ENCODE results near the gene PNKP.
A peak's percentile ranks its signal among the peaks of the same experiment; 100 is the strongest.

Gene PNKP

DNA sequence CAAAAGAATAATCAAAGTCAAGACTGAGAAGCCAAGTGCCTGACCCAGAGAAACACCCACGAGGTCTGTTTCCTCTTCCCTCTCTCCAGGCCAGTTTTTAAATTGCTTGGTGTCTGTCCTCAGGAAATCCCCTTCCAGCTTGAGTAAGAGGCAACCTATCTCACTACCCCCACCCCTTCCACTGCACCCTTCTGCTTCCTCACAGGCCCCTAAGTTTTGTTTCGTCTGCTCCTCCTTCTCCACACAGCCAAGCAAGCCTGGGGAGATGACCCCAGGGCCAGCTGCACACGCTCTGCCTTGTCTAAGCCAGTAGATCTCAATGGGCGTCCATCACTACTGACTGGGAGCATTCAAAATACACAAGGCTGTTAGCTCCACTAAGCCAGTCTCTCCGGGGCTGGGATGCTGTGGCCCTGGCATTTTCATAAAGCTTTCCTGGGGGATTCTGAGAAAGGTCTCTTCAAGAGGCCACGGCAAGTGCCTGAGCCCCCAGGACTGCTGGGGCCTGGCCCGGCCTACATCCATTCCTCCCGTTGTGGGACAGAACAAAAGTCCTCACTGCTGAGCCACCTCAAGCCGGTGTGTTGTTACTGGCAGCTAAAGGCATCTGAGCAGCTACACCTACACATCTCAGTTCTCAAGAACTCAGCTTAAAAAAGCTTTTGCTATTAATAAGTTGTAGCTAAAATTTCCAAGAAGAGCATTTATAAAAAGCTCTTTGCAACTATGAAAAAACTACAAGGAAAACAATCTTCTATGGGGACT lies 44.2 kb upstream of the PNKP start:
- Histone ChIP-seq H4K91ac (ENCODE audit: low read length) (no peak overlapping the region), H2BK12ac (ENCODE audit: low read length in 2 of 2) (no peak overlapping the region), H4K8ac (ENCODE audit: low read length) (no peak overlapping the region), H2BK120ac (ENCODE audit: low read depth, low read length) (no peak overlapping the region), H3K4me1 (ENCODE audit: control insufficient read depth, insufficient read depth, low read depth, low read length) (peaks cover 4% of the 10 kb centered on the region), H2BK5ac (ENCODE audit: low read depth, low read length, poor library complexity, severe bottlenecking) (no peak overlapping the region), H3K27me3 (ENCODE audit: control insufficient read depth in 1 of 2, insufficient read depth in 1 of 2, low read length in 2 of 2) (no peaks in the 10 kb centered on the region), H3K9ac (ENCODE audit: low read length) (no peak overlapping the region), H3K27ac (ENCODE audit: low read length, poor library complexity, severe bottlenecking) (no peak overlapping the region), H3K36me3 (ENCODE audit: control insufficient read depth in 1 of 2, insufficient read depth in 2 of 2, low read depth in 1 of 2, low read length in 2 of 2) (peaks cover 67 to 74% of the 10 kb centered on the region in 2 experiments), H3K4ac (ENCODE audit: low read depth in 1 of 2, low read length in 2 of 2) (no peak overlapping the region), H3K9me3 (ENCODE audit: control insufficient read depth, low read length) (no peaks in the 10 kb centered on the region), H3K4me3 (ENCODE audit: insufficient read depth in 1 of 2, low read depth in 1 of 2, low read length in 2 of 2) (no peak overlapping the region), H3K23ac (ENCODE audit: low read length in 2 of 2) (no peak overlapping the region), H3K79me1 (replicated peaks; ENCODE audit: low read length, poor library complexity, severe bottlenecking) (peaks cover 48% of the 10 kb centered on the region), H3K14ac (ENCODE audit: low read length in 2 of 2) (no peak overlapping the region), H2AFZ (ENCODE audit: low read depth, low read length) (no peak overlapping the region), H2AK5ac (ENCODE audit: low read length, severe bottlenecking) (no peak overlapping the region), H3K18ac (ENCODE audit: low read depth in 1 of 2, low read length in 2 of 2) (no peak overlapping the region), H3K4me2 (ENCODE audit: low read length, poor library complexity, severe bottlenecking) (no peak overlapping the region), H2BK15ac (ENCODE audit: low read depth, poor library complexity, severe bottlenecking) (no peak overlapping the region)
- peak; percentile 9 for DNase-seq
- 85% methylated on average over 7 of the region's 9 CpGs for WGBS

DNA sequence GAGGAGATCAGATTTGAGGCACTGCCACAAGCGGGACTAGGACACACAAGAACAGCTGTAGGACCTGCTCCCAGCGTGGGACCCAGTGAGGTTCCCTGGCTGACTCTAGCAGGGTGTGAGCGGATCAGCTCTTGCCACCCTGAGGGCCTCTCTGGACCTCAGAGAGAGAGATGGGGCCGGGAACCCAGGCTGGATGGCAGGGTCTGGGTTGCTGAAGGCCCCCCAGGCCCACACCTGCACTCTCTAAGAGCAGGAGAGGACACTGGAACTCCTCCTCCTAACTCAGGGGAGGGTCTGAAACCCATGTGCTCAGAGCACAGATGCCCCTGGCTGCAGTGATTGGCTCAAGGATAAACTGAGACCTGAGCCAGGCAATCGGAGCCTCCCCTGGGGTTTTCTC lies 42.8 kb upstream of the PNKP start:
- 98% methylated on average over 4 of the region's 5 CpGs for WGBS
- Histone ChIP-seq H2BK120ac (ENCODE audit: low read depth, low read length) (no peak overlapping the region), H3K36me3 (ENCODE audit: control insufficient read depth in 1 of 2, insufficient read depth in 2 of 2, low read depth in 1 of 2, low read length in 2 of 2) (peaks cover 62 to 69% of the 10 kb centered on the region in 2 experiments), H4K8ac (ENCODE audit: low read length) (no peak overlapping the region), H3K14ac (ENCODE audit: low read length in 2 of 2) (no peak overlapping the region), H3K4me2 (ENCODE audit: low read length, poor library complexity, severe bottlenecking) (no peak overlapping the region), H3K4me3 (ENCODE audit: insufficient read depth in 1 of 2, low read depth in 1 of 2, low read length in 2 of 2) (no peak overlapping the region), H4K91ac (ENCODE audit: low read length) (no peak overlapping the region), H2BK5ac (ENCODE audit: low read depth, low read length, poor library complexity, severe bottlenecking) (no peak overlapping the region), H3K9ac (ENCODE audit: low read length) (no peak overlapping the region), H2AFZ (ENCODE audit: low read depth, low read length) (no peak overlapping the region), H3K23ac (ENCODE audit: low read length in 2 of 2) (no peak overlapping the region), H2BK12ac (ENCODE audit: low read length in 2 of 2) (no peak overlapping the region), H3K18ac (ENCODE audit: low read depth in 1 of 2, low read length in 2 of 2) (no peak overlapping the region), H3K79me1 (replicated peaks; ENCODE audit: low read length, poor library complexity, severe bottlenecking) (peaks cover 50% of the 10 kb centered on the region), H2AK5ac (ENCODE audit: low read length, severe bottlenecking) (no peak overlapping the region), H3K9me3 (ENCODE audit: control insufficient read depth, low read length) (no peaks in the 10 kb centered on the region), H2BK15ac (ENCODE audit: low read depth, poor library complexity, severe bottlenecking) (no peak overlapping the region), H3K27ac (ENCODE audit: low read length, poor library complexity, severe bottlenecking) (no peak overlapping the region), H3K4ac (ENCODE audit: low read depth in 1 of 2, low read length in 2 of 2) (no peak overlapping the region), H3K27me3 (ENCODE audit: control insufficient read depth in 1 of 2, insufficient read depth in 1 of 2, low read length in 2 of 2) (no peaks in the 10 kb centered on the region), H3K4me1 (ENCODE audit: control insufficient read depth, insufficient read depth, low read depth, low read length) (peaks cover 4% of the 10 kb centered on the region)
- no peak for DNase-seq

DNA sequence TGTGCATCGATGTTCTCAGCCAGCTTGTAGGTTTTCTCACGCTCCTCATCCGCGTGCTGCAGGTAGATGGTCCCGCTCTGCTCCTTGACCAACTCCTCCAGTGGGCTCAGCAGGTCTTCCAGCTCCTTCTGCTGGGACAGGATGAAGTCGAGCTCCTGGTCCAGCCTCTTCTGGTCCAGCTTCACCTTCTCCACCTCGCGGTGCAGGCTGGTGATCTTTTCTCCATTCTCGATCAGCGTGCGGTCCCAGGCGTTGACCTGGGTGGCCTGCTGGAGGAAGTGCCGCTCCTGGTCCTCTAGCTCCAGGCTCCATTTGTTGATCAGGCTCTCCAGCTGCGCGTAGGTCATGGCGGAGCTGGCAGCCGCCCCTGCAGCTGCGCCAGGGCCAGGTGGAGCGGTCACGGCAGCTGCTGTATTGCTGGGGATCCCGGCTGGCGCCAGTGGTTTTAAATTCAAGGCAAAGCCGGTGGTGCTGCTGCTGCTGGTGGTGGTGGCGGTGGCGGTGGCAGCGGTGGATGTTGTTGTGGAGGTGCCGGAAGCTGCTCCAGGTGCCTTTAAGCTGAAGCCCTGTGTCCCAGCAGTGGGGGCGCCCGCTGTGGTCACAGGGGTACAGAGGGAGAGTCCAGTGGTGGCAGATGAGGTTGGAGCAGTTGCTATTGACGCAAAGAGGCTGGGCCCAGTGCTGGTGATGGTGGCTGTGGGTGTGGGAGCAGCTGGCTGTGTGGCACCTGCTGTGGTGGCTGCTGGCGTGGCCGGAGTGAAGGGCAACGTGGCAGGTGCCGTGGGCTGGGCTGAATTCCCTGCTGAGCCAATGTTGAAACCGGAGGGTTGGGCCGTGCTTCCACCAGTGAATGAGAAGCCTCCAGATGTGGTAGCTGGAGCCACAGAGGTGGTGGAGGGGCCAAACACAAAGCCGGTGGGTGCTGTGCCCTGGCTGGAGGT lies 41.4 kb upstream of the PNKP start:
- Histone ChIP-seq H3K18ac (ENCODE audit: low read depth in 1 of 2, low read length in 2 of 2) (no peak overlapping the region), H3K4me1 (ENCODE audit: control insufficient read depth, insufficient read depth, low read depth, low read length) (peaks cover 4% of the 10 kb centered on the region), H3K4ac (ENCODE audit: low read depth in 1 of 2, low read length in 2 of 2) (no peak overlapping the region), H2BK15ac (ENCODE audit: low read depth, poor library complexity, severe bottlenecking) (no peak overlapping the region), H3K36me3 (ENCODE audit: control insufficient read depth in 1 of 2, insufficient read depth in 2 of 2, low read depth in 1 of 2, low read length in 2 of 2) (peaks cover 51 to 58% of the 10 kb centered on the region in 2 experiments), H2BK5ac (ENCODE audit: low read depth, low read length, poor library complexity, severe bottlenecking) (no peak overlapping the region), H2BK12ac (ENCODE audit: low read length in 2 of 2) (no peak overlapping the region), H3K14ac (ENCODE audit: low read length in 2 of 2) (no peak overlapping the region), H4K91ac (ENCODE audit: low read length) (no peak overlapping the region), H4K8ac (ENCODE audit: low read length) (no peak overlapping the region), H3K4me2 (ENCODE audit: low read length, poor library complexity, severe bottlenecking) (no peak overlapping the region), H3K79me1 (replicated peaks; ENCODE audit: low read length, poor library complexity, severe bottlenecking) (peaks cover 41% of the 10 kb centered on the region), H2AFZ (ENCODE audit: low read depth, low read length) (no peak overlapping the region), H2BK120ac (ENCODE audit: low read depth, low read length) (no peak overlapping the region), H3K23ac (ENCODE audit: low read length in 2 of 2) (no peak overlapping the region), H3K27me3 (ENCODE audit: control insufficient read depth in 1 of 2, insufficient read depth in 1 of 2, low read length in 2 of 2) (no peaks in the 10 kb centered on the region), H2AK5ac (ENCODE audit: low read length, severe bottlenecking) (no peak overlapping the region), H3K9me3 (ENCODE audit: control insufficient read depth, low read length) (no peaks in the 10 kb centered on the region), H3K27ac (ENCODE audit: low read length, poor library complexity, severe bottlenecking) (no peak overlapping the region), H3K9ac (ENCODE audit: low read length) (no peak overlapping the region), H3K4me3 (ENCODE audit: insufficient read depth in 1 of 2, low read depth in 1 of 2, low read length in 2 of 2) (no peak overlapping the region)
- no peak for DNase-seq
- 99% methylated on average over 37 of the region's 37 CpGs for WGBS

Data from mesenchymal stem cell (in vitro differentiated cells and primary cell).